GM19324 (cell line): ENCODE data around the gene PIN4.
"Not testable (repeated sequence)": the region's sequence is repeated elsewhere in the genome, so short reads cannot be mapped to it uniquely, and the experiment has no call there.

ENCODE experiments used
- ATAC-seq: cut with Tn5 transposase; IDR thresholded peaks from one replicate; pipeline ENCODE4 v1.9.1; 2021; ENCODE audit warnings: mild to moderate bottlenecking, moderate library complexity; ENCODE audit not compliant: unreplicated experiment, low FRiP score

PIN4 gene

DNA sequence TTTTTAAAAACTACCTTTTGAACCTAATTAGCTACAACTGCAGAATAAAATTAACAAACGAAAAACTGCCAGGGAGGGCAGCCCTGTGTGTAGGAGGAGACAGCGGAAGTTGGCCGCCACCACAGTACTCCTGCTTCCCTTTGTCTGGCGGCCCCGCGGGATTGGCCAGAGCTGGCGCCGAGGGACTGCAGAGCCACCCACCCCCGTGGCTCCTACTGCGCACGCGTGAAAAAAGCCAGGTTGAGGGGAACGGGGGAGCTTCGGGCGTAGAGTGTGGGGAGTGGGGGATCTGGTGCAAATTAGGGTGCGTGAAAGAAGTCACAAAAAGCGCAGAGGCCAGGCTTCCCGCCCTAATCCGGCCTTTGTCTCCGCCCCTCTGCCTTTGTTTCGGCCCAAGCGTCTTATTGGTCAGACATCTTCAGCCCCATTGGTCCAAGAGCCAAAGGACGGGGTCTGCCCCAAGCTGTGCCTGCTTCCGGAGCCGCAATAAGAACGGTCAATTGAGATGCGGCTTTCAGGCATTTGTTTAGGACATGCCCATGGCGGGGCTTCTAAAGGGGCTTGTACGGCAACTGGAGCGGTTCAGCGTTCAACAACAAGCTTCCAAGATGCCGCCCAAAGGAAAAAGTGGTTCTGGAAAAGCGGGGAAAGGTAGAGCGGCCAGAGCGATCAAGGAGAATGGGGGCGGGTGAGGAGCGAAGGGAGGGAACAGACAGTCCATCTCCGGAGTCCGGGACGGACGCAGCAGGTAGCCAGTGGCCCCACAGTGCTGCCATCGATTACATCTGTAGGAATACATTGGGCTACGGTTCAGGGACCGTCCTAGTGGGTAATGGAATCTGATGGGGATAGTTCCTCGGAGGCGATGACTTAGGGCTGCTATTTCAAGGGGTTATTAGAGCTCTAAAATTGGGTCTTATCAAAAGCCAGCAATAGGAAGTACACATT lies at the start of gene PIN4:
PIN4 (plus strand) TSS at position 580 of the 948 bp plus-strand sequence; CDS start at position 609, 29 bp downstream.
- ATAC-seq = peak; percentile 99

DNA sequence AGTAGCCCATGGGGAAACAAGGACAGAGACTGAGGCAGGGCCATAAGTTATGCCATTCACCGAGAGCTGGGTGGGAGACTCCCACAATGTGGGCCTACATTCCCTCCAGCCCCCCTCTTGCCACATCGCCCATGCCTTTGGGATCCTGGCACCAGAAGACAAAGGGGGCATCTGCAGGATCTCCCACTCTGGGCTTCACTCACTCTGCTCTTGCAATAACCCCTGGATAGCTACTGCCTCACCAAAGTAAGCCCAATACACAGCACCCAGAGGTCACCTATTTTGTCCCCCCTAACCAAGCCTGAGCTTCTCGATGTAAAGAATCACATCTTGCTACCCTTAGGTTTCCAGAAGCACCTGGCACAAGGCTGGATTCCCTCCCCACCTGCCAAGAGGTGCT lies 49.1 kb upstream of the PIN4 start:
- no peak for ATAC-seq

DNA sequence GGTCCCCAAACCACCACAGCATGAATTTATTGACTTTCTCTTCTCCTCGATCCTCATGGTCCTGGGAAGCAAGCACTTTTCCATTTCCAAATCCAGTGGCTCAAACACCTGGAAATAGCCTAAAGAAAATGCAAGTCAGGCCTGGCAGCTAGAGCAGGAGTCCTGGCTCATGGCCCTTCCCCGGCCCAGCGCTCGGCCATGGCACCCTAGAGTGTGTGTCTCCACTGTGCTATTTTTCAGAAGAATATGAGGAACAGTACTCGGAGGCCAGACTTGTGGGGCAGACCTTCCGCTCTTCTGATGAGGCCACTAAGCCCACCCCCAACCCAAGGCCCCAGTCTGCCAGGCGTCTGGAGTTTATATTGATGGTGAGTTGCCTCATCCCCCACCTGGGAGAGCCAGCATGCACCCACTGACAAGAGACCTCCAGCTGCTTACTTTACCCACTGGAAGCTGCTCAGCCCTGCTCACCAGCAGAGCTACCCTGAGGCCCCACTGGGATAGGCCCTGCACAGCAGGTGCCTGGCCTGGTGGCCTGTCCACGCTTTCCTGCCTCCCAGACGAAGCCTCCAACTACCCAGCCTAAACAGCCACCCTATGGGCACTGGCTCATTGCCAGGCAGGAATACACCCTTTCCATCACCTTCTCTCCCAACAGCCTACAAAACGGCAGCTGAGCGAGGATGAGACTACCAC lies 47.6 kb upstream of the PIN4 start:
- ATAC-seq = no peak

DNA sequence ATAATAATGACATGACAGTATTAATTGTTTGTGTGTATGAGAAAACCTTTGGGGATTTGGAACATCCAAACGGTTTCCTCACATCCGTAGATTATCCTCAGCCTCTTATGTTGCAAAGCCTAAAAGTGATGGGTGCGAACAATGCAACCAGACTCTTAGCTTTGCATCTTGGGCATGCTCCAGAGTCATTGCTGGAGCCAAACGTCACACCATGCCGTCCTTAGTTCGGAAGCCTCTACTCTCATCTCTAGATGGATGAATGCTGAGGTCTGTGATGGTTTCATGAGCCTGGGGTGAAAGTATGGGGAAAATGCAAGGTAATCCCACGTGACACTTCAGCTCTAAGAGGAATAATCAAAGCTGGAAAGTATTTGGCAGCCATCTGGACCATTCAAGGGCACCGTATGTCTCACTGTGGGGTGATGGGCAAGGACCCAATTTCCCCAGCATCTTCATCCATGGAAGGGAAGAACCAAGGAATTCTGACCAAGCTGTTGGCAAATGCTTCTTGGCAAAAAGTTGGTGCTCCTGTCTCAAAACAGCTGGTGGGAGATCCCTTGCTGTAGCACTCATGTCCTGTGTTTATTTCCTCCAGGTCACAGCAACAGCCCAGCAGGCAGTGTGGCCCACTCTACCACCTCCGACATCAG lies 43.6 kb upstream of the PIN4 start:
- no peak for ATAC-seq

DNA sequence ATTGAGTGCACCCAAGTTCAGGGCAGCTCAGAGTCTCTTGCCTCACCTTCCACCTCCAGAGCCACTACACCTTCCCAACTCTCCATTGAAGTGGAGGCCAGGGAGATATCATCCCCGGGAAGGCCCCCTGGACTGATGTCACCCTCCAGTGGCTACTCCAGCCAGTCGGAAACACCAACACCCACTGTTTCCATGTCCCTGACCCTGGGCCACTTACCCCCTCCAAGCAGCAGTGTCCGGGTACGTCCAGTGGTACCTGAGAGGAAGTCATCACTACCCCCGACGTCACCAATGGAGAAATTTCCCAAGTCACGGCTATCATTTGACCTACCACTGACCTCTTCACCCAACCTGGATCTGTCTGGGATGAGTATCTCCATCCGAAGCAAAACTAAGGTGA lies 42.0 kb upstream of the PIN4 start:
- no peak for ATAC-seq

DNA sequence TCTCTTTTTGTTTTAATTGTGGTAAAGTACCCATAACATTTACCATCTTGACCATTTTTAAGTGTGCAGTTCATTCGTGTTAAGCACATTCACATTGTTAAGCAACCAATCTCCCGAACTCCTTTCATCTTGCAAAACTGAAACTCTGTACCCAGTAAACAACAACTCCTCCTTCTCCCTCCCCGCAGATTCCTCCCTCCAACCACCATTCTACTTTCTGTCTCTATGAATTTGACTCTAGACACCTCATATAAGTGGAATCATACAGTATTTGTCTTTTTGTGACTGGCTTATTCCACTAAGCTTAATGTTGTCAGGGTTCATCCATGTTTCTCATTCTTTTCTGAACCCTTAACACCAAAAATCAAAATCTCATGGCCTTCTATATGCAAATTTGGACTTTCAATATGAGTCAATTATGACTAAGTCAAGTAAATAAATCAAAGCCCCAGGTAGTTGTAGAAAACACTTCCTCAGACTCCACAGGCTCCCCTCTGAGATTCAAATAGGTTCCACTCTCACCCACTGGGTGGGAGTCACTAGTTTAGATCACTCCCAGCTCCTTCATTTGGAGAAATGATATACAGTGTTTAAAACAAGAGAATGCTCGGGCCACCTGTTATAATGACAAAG lies 40.1 kb upstream of the PIN4 start:
- peak; percentile 62 for ATAC-seq

DNA sequence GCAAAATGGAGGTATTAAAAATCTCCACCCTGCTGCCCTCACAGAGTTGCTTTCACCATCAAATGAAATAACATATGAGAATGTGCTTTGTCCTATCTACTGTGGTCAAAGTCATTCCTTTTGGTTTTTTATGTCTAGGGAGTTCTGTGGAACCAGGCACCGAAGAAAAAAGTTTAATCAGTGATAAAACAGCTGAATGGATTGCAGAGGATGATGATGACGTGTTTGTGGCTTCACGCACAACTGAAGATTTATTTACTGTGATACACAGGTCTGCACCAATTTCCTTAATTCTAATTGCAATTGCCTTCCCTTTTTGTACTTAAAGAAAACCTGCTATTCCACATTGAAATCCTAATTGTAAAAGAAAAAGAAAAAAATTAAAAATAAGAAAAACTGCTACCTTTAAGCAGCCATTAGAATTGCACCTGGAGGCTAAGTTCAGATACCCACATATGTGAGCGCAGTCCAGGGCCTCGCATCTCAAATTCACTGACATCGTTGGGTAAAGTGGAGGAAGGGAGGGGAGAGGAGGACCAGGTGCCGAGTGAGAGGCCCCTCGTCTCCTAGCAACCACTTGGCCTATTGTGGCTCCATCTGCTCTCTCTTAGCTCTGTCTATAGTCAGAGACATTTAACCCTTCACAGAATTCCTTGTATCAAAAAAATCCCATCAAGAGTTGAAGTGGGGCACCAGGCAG lies 39.3 kb upstream of the PIN4 start:
- ATAC-seq = no peak

DNA sequence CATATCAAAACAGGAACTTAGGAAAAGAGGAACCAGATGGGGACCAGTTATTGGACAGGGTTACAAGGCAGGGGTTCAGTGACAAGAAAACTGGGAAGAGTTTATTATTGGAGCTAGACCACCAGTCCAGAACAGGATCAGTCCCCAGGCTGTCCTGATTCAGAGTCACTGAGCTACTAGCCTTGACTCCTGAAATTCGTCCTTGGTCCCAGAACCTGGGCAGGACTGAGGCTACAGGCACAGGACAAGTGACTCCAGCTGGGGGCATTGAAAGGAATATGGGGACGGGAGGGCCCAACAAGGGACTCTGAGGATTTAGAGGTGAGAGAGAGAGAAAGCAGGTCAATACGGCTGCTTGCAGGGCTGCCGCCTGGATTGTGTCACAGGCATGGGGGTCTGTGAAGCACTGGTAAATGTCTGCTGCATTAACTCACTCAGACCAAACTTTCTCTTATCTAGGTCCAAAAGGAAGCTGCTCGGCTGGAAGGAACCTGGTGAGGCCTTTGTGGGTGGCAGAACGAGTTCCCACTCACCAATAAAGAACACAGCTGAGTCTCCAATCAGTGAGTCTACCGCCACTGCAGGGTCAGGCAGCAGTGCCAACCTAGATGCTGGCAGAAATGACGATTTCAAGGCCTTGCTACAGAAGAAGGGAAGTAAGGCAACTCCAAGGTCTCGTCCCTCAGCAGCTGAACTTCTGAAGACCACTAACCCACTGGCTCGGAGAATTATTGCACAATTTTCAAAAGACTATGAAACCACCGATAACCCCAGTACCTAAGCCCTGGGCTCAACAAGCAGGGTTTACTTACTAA lies 38.6 kb upstream of the PIN4 start:
- no peak for ATAC-seq

DNA sequence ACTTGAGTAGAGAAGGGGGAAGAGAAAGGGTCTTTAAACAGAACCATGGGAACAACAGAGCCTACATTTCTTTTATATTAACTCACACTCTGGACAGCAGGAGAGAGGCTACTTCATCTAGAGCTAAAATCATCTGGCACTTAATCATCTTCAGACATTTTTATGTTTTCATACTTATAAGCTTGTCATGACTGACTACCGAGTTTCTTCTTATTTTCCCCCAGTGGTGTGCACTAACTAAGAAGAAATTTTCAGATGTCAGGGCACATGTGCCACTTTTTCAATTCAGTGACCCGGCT lies 38.0 kb upstream of the PIN4 start:
- ATAC-seq = no peak

DNA sequence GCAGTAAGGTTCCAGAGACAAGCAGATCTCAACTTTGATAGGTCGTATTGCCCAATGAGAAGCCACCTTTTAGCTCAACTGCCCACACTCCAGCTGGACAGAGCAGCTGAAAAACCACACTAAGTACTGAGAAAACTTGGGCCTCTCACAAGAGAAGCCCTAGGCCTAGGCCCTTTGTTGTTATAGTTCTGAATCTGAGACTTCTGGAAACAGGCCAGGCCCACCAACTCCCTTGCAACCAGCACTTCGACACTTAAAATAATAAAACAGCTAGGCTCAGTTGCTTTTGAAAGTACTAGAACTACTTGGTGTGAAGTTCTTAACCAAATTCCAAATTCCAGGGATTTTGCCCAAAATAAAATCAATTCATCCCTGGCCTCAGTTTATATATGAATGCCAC lies 36.4 kb upstream of the PIN4 start:
- ATAC-seq = no peak

DNA sequence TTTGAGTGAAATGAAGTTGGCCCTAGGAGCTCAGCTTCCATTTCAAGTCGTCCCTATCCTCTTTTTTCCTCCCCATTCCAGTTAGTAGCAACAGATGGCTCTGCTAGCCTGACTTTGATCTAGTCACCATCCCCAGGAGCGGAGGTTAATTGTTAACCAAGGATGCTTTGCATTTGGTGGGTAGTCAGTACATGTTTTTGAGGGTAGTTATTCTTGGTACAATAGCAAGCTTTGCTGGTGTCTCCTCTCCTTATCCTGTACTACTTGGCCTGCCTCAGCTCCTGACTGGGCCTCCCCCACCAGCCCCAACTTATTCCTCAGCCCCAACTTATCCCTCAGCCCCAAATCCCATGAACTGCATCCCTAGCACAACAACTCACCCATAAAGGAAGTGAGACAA lies 35.0 kb upstream of the PIN4 start:
- peak; percentile 70 for ATAC-seq

DNA sequence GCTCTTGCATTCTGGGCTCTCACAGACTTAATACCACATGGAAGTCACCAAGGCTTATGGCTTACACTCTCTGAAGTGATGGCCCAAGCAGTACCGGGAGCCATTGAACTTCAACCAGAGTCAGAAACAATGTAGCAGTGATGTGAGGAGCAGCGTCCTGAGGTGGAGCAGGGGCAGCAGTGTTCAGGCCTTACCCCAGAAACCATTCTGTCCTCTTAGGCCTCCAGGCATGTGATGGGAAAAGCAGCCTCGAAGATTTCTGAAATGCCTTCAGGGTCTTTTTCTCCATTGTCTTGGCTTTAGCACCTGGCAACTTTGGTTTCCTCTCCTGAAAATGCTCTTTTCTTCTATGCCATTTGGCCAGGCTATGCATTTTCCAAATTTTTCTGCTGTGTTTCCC lies 22.8 kb upstream of the PIN4 start:
- ATAC-seq = no peak

DNA sequence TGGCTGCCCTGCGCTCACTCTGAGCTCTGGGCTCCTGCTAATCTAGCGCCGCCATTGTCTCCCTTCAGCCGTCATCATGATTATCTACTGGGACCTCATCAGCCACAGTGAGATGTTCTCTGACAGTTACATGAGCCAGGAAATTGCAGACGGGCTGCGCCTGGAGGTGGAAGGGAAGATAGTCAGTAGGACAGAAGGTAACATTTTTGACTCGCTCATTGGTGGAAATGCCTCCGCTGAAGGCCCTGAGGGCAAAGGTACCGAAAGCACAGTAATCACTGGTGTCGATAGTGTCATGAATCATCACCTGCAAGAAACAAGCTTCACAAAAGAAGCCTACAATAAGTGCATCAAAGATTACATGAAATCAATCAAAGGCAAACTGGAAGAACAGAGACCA lies 21.8 kb upstream of the PIN4 start:
- no peak for ATAC-seq

DNA sequence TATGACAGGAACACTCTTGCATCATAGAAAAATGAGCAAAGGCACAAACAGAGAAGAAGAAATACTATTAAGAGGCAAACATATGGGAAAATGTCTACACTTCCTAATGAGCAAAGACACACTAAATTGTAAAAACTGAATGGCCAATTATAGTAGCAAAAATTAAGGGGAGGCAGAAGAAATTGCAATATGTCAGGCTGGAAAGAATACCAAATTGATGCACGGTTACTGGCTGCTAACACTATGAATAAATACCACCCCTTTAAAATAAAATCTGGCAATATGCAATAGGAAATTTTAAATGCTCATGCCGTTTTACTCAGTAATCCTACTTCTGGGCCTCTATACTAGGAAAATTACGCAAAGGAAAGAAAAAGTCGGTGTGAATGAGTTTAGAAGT lies 16.0 kb upstream of the PIN4 start:
- ATAC-seq = no peak

DNA sequence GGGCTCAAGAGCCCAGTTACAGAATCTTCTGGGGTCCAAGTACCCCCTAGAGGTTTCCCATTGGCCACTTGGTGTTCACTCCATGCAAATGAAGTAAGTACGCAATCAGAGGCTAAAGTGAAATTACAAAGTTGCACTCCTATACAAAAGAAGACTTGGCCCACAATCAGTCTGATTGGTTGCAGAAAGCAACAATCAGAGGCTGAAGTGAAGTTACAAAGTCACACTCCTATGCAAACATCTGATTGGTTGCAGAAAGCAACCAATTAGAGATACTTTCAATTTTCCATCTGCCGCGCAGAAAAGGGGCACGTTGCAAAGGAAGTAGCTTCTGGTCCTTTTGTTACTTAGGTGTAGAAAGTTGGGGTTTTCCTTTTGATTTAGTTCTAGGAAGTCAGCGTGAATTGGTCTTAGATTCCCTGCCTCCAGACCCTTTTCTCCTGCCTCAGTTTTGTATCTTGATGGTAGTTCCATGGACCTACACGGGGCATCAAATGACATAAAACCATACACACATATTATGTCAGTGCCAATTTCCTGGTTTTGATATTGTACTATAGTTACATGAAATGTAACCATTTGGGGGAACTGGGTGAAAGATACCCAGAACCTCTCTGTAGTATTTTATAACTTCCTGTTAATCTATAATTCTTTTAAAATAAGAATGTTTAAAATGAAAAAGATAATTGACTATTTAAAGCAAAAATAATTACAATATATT lies 12.4 kb upstream of the PIN4 start:
- no peak for ATAC-seq

DNA sequence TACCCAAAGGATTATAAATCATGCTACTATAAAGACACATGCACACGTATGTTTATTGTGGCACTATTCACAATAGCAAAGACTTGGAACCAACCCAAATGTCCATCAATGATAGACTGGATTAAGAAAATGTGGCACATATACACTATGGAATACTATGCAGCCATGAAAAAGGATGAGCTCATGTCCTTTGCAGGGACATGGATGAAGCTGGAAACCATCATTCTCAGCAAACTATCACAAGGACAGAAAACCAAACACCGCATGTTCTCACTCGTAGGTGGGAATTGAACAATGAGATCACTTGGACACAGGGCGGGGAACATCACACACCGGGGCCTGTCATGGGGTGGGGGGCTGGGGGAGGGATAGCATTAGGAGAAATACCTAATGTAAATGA lies 5.3 kb upstream of the PIN4 start:
- not testable (repeated sequence) for ATAC-seq

DNA sequence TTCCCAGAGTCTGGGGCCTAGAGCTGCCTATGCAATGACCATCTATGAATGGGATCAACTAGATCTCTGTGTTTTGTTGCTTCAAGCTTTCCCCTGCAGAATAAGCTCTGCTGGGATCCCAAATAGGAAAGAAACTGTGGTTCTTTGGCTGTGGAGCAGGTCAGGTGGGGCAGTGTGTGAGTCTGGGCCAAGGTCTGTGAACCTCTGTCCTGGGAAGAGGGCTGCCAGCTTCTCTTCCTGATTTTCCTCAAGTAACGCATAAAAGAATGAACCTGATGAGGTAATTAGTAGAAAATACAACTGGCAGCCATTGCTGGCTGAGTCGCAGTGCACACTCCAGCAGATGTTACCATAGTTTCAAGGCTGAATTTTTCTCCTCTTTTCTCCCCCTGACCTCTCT lies 4.6 kb upstream of the PIN4 start:
- ATAC-seq = no peak

DNA sequence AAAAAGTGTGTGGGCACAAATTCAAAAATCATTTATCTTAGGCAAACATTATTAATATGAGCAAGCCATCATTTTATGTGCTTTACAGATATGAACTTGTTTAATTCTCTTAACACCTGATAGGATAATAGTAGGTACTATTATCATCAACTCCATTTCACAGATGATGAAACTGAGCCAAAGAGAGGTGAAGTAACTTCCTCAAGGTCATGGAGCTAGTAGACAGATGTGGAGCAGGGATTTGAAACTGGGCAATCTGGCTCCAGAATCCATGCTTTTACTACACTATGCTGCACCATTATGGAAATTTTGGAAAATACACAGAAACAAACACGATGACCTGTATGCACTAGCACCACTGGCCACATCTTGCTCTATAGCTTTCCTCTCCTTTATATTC lies 1.0 kb upstream of the PIN4 start:
- ATAC-seq = no peak

DNA sequence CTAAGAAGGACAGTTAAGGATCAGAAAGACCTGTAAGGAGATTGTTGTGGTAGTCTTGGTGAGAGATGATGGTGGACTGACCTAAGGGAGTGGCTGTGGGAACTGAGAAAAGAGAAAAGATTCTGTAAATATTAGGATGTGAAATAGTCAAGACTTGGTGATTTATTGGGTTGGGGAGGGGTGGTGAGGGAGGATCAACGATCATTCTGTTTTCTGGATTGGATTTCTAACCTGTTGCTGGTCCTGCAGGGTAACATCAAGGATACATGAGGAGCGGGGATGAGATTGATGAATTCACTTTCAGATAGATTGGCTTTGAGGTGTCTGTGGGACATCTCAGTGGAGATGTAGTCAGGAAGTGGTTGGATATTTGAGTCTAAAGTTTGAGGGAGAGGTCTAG lies 1.4 kb downstream of the PIN4 start:
- ATAC-seq = no peak
